ENCODE results near the gene CEP295NL. TPM values are rescaled to one million over a fixed set of nuclear protein-coding genes. Genes with fewer than 3 reads are reported as not detected.
"Not testable (repeated sequence)": the region's sequence is repeated elsewhere in the genome, so short reads cannot be mapped to it uniquely, and the experiment has no call there.

CEP295NL gene
- total RNA-seq, 1 experiment from 2014 or later = 2.0 TPM

DNA sequence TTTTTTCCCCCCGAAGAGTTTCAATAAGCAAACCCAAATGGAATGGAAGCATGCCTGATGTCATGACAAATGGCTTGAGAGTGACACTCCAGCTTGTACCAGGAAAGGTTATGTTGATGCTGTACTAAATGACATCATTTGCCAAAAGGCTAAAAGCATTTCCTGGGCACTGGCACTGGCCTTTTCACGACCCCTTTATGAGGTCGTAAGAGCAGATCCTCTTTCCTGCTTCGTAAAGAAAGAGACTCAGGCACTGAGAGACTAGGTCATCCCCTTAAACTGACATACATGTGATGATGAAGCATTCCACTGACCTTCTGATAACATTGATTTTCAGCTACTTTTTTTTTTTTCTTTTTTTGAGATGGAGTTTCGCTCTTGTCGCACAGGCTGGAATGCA lies 30.5 kb downstream of the CEP295NL start:
- peaks cover 30% of the 10 kb centered on the region for H3K36me3 Mint-ChIP-seq (ENCODE audit: insufficient read depth, unreplicated experiment)

DNA sequence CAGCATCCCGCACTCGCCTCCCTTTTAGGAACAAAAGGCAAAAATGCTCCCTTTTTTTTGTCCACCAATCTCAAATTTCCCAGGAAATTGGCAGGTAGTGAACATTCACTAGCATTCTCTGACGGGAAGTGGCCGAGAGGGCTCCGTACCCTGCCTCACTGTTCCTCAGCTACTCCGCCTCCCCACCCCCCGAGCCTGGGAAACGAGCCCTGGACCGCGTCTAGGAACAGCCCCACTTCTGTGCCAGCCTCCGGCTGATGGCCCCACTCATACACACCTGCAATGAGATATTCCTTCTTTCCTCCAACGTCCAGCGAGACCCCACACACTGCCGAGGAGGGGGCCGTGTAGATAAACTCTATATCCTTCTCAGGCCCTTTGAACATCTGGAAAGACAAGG lies 32.4 kb downstream of the CEP295NL start:
- Mint-ChIP-seq H3K27ac (ENCODE audit: unreplicated experiment) (no peak overlapping the region), H3K9me3 (ENCODE audit: unreplicated experiment) (no peaks in the 10 kb centered on the region), H3K4me3 (ENCODE audit: unreplicated experiment) (no peak overlapping the region), H3K27me3 (ENCODE audit: insufficient read depth, unreplicated experiment) (no peaks in the 10 kb centered on the region), H3K4me1 (ENCODE audit: low read depth, unreplicated experiment) (no peaks in the 10 kb centered on the region), H3K36me3 (ENCODE audit: insufficient read depth, unreplicated experiment) (peaks cover 32% of the 10 kb centered on the region)
- no peaks in the 10 kb centered on the region for H3K9me3 ChIP-seq
- H3K27me3 ChIP-seq (replicated peaks; ENCODE audit: control insufficient read depth, insufficient read depth, low read length) = no peaks in the 10 kb centered on the region
- H3K4me1 ChIP-seq = no peaks in the 10 kb centered on the region
- TF ChIP-seq, protein P1, sequence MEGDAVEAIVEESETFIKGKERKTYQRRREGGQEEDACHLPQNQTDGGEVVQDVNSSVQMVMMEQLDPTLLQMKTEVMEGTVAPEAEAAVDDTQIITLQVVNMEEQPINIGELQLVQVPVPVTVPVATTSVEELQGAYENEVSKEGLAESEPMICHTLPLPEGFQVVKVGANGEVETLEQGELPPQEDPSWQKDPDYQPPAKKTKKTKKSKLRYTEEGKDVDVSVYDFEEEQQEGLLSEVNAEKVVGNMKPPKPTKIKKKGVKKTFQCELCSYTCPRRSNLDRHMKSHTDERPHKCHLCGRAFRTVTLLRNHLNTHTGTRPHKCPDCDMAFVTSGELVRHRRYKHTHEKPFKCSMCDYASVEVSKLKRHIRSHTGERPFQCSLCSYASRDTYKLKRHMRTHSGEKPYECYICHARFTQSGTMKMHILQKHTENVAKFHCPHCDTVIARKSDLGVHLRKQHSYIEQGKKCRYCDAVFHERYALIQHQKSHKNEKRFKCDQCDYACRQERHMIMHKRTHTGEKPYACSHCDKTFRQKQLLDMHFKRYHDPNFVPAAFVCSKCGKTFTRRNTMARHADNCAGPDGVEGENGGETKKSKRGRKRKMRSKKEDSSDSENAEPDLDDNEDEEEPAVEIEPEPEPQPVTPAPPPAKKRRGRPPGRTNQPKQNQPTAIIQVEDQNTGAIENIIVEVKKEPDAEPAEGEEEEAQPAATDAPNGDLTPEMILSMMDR (IDR thresholded peaks at IDR 0.05; ENCODE audit: insufficient read depth in 1 of 2, low read depth in 1 of 2, low read length in 1 of 2, severe bottlenecking in 1 of 2, unreplicated experiment in 1 of 2) = no peak
- H3K36me3 ChIP-seq (ENCODE audit: control insufficient read depth, insufficient read depth, low read length) = peaks cover 1% of the 10 kb centered on the region
- H3K4me3 ChIP-seq (ENCODE audit: low read depth, low read length) = no peak overlapping the region
- POLR2A ChIA-PET = no interaction called here
- intact Hi-C loops (cut with micrococcal nuclease; ENCODE audit: unreplicated experiment) = no loop called here
- no peak for DNase-seq
- no TSS peak for BruUV-seq (replicated peaks)
- CTCF ChIA-PET = no interaction called here

More for the DNA sequence above, 30.5 kb downstream of the CEP295NL start:
- DNase-seq = no peak
- CTCF ChIA-PET = interaction anchor here (0.7 kb wide), 1 partner anchor 99 kb away, joined by 3 read pairs; no protein-coding TSS in a partner anchor
- Mint-ChIP-seq H3K4me3 (ENCODE audit: unreplicated experiment) (no peak overlapping the region), H3K9me3 (ENCODE audit: unreplicated experiment) (no peaks in the 10 kb centered on the region), H3K4me1 (ENCODE audit: low read depth, unreplicated experiment) (peaks cover 6% of the 10 kb centered on the region), H3K27me3 (ENCODE audit: insufficient read depth, unreplicated experiment) (no peaks in the 10 kb centered on the region), H3K27ac (ENCODE audit: unreplicated experiment) (no peak overlapping the region)
- Histone ChIP-seq H3K9me3 (no peaks in the 10 kb centered on the region), H3K4me3 (ENCODE audit: low read depth, low read length) (no peak overlapping the region), H3K4me1 (no peaks in the 10 kb centered on the region), H3K27me3 (replicated peaks; ENCODE audit: control insufficient read depth, insufficient read depth, low read length) (no peaks in the 10 kb centered on the region), H3K36me3 (ENCODE audit: control insufficient read depth, insufficient read depth, low read length) (peaks cover 1% of the 10 kb centered on the region)
- POLR2A ChIA-PET = no interaction called here
- TF ChIP-seq, protein P1 (IDR thresholded peaks at IDR 0.05; ENCODE audit: insufficient read depth in 1 of 2, low read depth in 1 of 2, low read length in 1 of 2, severe bottlenecking in 1 of 2, unreplicated experiment in 1 of 2) = no peak
- BruUV-seq (replicated peaks) = no TSS peak
- intact Hi-C loops (cut with micrococcal nuclease; ENCODE audit: unreplicated experiment) = no loop called here

DNA sequence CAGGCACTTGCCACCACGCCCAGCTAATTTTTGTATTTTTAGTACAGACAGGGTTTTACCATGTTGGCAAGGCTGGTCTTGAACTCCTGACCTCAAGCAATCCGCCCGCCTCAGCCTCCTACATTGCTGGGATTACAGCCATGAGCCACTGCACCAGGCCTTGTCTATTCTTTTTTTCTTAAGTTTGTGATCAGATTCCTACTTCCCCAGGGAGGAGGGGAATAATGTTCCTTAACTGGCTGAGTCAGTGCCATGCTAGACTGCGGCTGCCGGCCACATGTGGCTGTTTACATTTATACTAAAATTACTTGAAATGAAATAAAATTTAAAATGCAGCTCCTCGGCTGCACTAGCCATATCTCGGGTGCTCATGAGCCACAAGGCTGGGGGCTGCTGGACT lies 34.6 kb downstream of the CEP295NL start:
- H3K9me3 ChIP-seq = no peaks in the 10 kb centered on the region
- no TSS peak for BruUV-seq (replicated peaks)
- Mint-ChIP-seq H3K36me3 (ENCODE audit: insufficient read depth, unreplicated experiment) (peaks cover 31% of the 10 kb centered on the region), H3K27me3 (ENCODE audit: insufficient read depth, unreplicated experiment) (no peaks in the 10 kb centered on the region), H3K27ac (ENCODE audit: unreplicated experiment) (no peak overlapping the region), H3K9me3 (ENCODE audit: unreplicated experiment) (no peaks in the 10 kb centered on the region), H3K4me1 (ENCODE audit: low read depth, unreplicated experiment) (no peaks in the 10 kb centered on the region), H3K4me3 (ENCODE audit: unreplicated experiment) (no peak overlapping the region)
- CTCF ChIA-PET = no interaction called here
- H3K4me3 ChIP-seq (ENCODE audit: low read depth, low read length) = no peak overlapping the region
- DNase-seq = no peak
- TF ChIP-seq, protein P1 (IDR thresholded peaks at IDR 0.05; ENCODE audit: insufficient read depth in 1 of 2, low read depth in 1 of 2, low read length in 1 of 2, severe bottlenecking in 1 of 2, unreplicated experiment in 1 of 2) = no peak
- H3K27me3 ChIP-seq (replicated peaks; ENCODE audit: control insufficient read depth, insufficient read depth, low read length) = no peaks in the 10 kb centered on the region
- intact Hi-C loops (cut with micrococcal nuclease; ENCODE audit: unreplicated experiment) = loop anchor here (5.0 kb wide), 1 partner anchor 54 kb away; no protein-coding TSS in a partner anchor
- H3K36me3 ChIP-seq (ENCODE audit: control insufficient read depth, insufficient read depth, low read length) = peaks cover 1% of the 10 kb centered on the region
- POLR2A ChIA-PET = no interaction called here
- no peaks in the 10 kb centered on the region for H3K4me1 ChIP-seq

DNA sequence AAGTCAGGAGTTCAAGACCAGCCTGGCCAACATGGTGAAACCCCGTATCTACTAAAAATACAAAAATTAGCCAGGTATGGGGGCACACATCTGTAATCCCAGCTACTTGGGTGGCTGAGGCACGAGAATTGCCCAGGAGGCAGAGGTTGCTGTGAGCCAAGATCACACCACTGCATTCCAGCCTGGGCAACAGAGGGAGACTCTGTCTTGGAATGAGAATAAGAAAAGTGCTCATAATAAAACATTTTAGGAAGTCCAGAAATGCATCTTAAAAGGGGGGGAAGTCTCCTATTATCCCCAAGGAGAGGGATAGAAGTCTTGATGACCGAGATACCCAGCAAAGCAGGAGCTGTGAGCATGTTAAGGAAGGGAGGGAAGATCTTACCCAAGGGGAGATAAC lies 36.0 kb downstream of the CEP295NL start:
- intact Hi-C loops (cut with micrococcal nuclease; ENCODE audit: unreplicated experiment) = loop anchor here (5.0 kb wide), 1 partner anchor 55 kb away; no protein-coding TSS in a partner anchor
- CTCF ChIA-PET = interaction anchor here (2.2 kb wide), 1 partner anchor 105 kb away, joined by 41 read pairs; no protein-coding TSS in a partner anchor
- BruUV-seq (replicated peaks); H3K9me3 ChIP-seq; H3K4me1 Mint-ChIP-seq (ENCODE audit: low read depth, unreplicated experiment); H3K27me3 Mint-ChIP-seq (ENCODE audit: insufficient read depth, unreplicated experiment); H3K9me3 Mint-ChIP-seq (ENCODE audit: unreplicated experiment); H3K4me1 ChIP-seq; POLR2A ChIA-PET; H3K36me3 ChIP-seq (ENCODE audit: control insufficient read depth, insufficient read depth, low read length); DNase-seq; H3K4me3 Mint-ChIP-seq (ENCODE audit: unreplicated experiment); H3K27ac Mint-ChIP-seq (ENCODE audit: unreplicated experiment); H3K27me3 ChIP-seq (replicated peaks; ENCODE audit: control insufficient read depth, insufficient read depth, low read length); H3K4me3 ChIP-seq (ENCODE audit: low read depth, low read length): not testable (repeated sequence)
- peaks cover 36% of the 10 kb centered on the region for H3K36me3 Mint-ChIP-seq (ENCODE audit: insufficient read depth, unreplicated experiment)
